Measurements from ENCODE around the gene LRG1.

The LRG1 gene

DNA sequence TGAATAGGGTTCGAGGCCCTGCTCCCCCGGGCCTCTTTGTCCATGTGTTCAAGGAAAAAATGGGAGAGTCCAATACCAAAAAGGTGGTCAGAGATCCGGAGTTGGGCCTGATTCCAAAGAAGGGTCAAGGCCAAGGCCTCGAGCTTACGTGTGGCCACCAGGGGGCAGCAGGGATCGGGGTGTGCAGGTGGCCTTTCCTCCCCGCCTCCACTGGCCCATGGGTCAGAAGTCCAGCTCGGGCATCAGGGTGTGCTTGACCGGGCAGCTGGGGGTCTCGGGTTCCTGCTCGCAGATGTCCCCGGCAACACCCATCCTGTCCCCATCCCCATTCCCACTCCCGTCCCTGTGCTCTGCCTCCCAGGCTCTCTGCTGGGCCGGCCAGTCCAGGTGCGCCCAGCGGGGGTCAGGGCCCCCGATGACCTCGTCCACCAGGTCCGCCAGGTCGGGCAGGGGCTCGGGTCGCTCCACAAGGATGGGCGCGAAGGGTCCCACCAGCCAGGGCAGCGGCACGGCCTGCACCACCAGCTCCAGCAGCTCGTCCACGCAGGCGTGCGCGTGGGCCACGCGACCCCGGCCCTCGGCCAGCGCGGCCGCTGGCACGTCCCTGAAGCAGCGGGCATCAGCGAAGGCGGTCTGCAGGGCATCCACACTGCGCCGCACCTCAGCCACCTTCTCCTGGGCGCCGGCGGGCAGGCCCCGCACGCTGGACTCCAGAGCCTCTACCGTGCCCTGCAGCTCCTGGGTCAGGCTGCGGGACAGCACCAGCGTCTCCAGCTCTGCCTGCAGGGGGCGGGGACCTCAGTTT, 16.3 kb downstream of the LRG1 start:
- TF ChIP-seq, protein P1, sequence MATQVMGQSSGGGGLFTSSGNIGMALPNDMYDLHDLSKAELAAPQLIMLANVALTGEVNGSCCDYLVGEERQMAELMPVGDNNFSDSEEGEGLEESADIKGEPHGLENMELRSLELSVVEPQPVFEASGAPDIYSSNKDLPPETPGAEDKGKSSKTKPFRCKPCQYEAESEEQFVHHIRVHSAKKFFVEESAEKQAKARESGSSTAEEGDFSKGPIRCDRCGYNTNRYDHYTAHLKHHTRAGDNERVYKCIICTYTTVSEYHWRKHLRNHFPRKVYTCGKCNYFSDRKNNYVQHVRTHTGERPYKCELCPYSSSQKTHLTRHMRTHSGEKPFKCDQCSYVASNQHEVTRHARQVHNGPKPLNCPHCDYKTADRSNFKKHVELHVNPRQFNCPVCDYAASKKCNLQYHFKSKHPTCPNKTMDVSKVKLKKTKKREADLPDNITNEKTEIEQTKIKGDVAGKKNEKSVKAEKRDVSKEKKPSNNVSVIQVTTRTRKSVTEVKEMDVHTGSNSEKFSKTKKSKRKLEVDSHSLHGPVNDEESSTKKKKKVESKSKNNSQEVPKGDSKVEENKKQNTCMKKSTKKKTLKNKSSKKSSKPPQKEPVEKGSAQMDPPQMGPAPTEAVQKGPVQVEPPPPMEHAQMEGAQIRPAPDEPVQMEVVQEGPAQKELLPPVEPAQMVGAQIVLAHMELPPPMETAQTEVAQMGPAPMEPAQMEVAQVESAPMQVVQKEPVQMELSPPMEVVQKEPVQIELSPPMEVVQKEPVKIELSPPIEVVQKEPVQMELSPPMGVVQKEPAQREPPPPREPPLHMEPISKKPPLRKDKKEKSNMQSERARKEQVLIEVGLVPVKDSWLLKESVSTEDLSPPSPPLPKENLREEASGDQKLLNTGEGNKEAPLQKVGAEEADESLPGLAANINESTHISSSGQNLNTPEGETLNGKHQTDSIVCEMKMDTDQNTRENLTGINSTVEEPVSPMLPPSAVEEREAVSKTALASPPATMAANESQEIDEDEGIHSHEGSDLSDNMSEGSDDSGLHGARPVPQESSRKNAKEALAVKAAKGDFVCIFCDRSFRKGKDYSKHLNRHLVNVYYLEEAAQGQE (IDR thresholded peaks at IDR 0.05; ENCODE audit: insufficient replicate concordance, low read depth): no peak
- TF ChIP-seq, protein P2, sequence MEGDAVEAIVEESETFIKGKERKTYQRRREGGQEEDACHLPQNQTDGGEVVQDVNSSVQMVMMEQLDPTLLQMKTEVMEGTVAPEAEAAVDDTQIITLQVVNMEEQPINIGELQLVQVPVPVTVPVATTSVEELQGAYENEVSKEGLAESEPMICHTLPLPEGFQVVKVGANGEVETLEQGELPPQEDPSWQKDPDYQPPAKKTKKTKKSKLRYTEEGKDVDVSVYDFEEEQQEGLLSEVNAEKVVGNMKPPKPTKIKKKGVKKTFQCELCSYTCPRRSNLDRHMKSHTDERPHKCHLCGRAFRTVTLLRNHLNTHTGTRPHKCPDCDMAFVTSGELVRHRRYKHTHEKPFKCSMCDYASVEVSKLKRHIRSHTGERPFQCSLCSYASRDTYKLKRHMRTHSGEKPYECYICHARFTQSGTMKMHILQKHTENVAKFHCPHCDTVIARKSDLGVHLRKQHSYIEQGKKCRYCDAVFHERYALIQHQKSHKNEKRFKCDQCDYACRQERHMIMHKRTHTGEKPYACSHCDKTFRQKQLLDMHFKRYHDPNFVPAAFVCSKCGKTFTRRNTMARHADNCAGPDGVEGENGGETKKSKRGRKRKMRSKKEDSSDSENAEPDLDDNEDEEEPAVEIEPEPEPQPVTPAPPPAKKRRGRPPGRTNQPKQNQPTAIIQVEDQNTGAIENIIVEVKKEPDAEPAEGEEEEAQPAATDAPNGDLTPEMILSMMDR (IDR thresholded peaks at IDR 0.05; ENCODE audit: insufficient read depth, low read length): peak; percentile 72
- no peaks in the 10 kb centered on the region for H3K27me3 ChIP-seq (ENCODE audit: insufficient read depth, poor library complexity, severe bottlenecking)

GRCh38 chr19:4522291-4523002, 17.4 kb downstream of the LRG1 start:
- Histone ChIP-seq H3K27ac (replicated peaks) (no peak overlapping the region), H3K4me3 (replicated peaks; ENCODE audit: insufficient read depth, low read length) (no peak overlapping the region), H3K27me3 (ENCODE audit: insufficient read depth, poor library complexity, severe bottlenecking) (no peaks in the 10 kb centered on the region)
- TF ChIP-seq, protein P1 (IDR thresholded peaks at IDR 0.05; ENCODE audit: insufficient replicate concordance, low read depth): no peak
- TF ChIP-seq POLR2AphosphoS5 (IDR thresholded peaks at IDR 0.05; ENCODE audit: low read depth) (no peak), GABPA (IDR thresholded peaks at IDR 0.05; ENCODE audit: low read depth) (no peak), SPI1 (IDR thresholded peaks at IDR 0.05; ENCODE audit: borderline replicate concordance, low read depth) (no peak)
- TF ChIP-seq, protein P2 (IDR thresholded peaks at IDR 0.05; ENCODE audit: insufficient read depth, low read length): no peak
- no peak for DNase-seq (ENCODE audit: low read depth in 1 of 2, low spot score in 1 of 2)

More for the DNA sequence above, 16.3 kb downstream of the LRG1 start:
- no peak overlapping the region for H3K27ac ChIP-seq (replicated peaks)
- DNase-seq (ENCODE audit: low read depth in 1 of 2, low spot score in 1 of 2): peak in 1 of 2 experiments; percentile 29
- no peak overlapping the region for H3K4me3 ChIP-seq (replicated peaks; ENCODE audit: insufficient read depth, low read length)

DNA sequence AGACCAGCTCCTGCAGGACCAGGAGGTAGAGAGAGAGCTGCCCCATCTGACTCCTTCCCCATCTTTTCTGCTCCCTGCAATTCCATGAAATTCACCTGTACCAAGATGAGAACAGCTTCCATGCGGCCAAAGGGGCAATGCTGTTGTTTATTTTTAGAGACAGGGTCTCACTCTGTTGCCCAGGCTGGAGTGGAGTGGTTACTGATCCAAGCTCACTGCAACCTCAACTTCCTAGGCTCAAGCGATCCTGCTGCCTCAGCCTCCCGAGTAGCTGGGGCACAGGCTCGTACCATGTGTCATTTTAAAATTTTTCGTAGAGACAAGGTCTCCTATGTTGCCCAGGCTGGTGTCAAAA, 18.0 kb downstream of the LRG1 start:
- Histone ChIP-seq H3K4me3 (replicated peaks; ENCODE audit: insufficient read depth, low read length) (no peak overlapping the region), H3K27ac (replicated peaks) (no peak overlapping the region), H3K27me3 (ENCODE audit: insufficient read depth, poor library complexity, severe bottlenecking) (no peaks in the 10 kb centered on the region)
- TF ChIP-seq POLR2AphosphoS5 (IDR thresholded peaks at IDR 0.05; ENCODE audit: low read depth) (no peak), GABPA (IDR thresholded peaks at IDR 0.05; ENCODE audit: low read depth) (no peak), SPI1 (IDR thresholded peaks at IDR 0.05; ENCODE audit: borderline replicate concordance, low read depth) (no peak)
- TF ChIP-seq, protein P1 (IDR thresholded peaks at IDR 0.05; ENCODE audit: insufficient replicate concordance, low read depth): no peak
- TF ChIP-seq, protein P2 (IDR thresholded peaks at IDR 0.05; ENCODE audit: insufficient read depth, low read length): no peak
- no peak for DNase-seq (ENCODE audit: low read depth in 1 of 2, low spot score in 1 of 2)
